MM.1S (cell line): Measurements from ENCODE around the gene PIEZO1.

Experiments used
- DNase-seq: peaks from one replicate; pipeline ENCODE4 v3.0.0-alpha.2; 2015
- H2AFZ ChIP-seq: fragments of 300-600 bp; sonication (generic); 2 replicates; pipeline ENCODE4 v1.6.0; 2016; ENCODE audit warnings: antibody characterized with exemption, low read length
- H3F3A ChIP-seq: fragments of 300-600 bp; sonication (generic); 2 replicates; pipeline ENCODE4 v1.6.1; 2016; ENCODE audit warnings: mild to moderate bottlenecking, antibody characterized with exemption, low read length, moderate library complexity, mixed read lengths; ENCODE audit not compliant: insufficient read depth
- H3K27ac ChIP-seq: fragments of 300-600 bp; sonication (generic); 2 replicates; pipeline ENCODE4 v1.5.1; 2016; ENCODE audit warnings: mild to moderate bottlenecking, low read length
- H3K27me3 ChIP-seq: fragments of 300-600 bp; sonication (generic); replicated peaks from 2 replicates; pipeline ENCODE4 v1.6.0; 2016; ENCODE audit warnings: low read length; ENCODE audit not compliant: insufficient read depth
- H3K36me3 ChIP-seq: fragments of 300-600 bp; sonication (generic); replicated peaks from 2 replicates; pipeline ENCODE4 v1.6.1; 2016; ENCODE audit warnings: mild to moderate bottlenecking, low read length, mixed read lengths; ENCODE audit not compliant: insufficient read depth
- H3K4me1 ChIP-seq: fragments of 300-600 bp; sonication (generic); 2 replicates; pipeline ENCODE4 v1.6.1; 2016; ENCODE audit warnings: low read length, mixed read lengths
- H3K4me2 ChIP-seq: fragments of 300-600 bp; sonication (generic); 2 replicates; pipeline ENCODE4 v1.6.0; 2016; ENCODE audit warnings: low read depth, low read length
- H3K4me3 ChIP-seq: fragments of 300-600 bp; sonication (generic); 2 replicates; pipeline ENCODE4 v1.5.1; 2016; ENCODE audit warnings: low read length, mixed read lengths
- H3K79me2 ChIP-seq: fragments of 300-600 bp; sonication (generic); 2 replicates; pipeline ENCODE4 v1.6.1; 2016; ENCODE audit warnings: mixed run types, low read length, mixed read lengths
- H3K9ac ChIP-seq: fragments of 300-600 bp; sonication (generic); 2 replicates; pipeline ENCODE4 v1.6.1; 2016; ENCODE audit warnings: low read length, mixed read lengths
- H3K9me2 ChIP-seq: fragments of 300-600 bp; sonication (generic); replicated peaks from 2 replicates; pipeline ENCODE4 v1.6.1; 2016; ENCODE audit warnings: mild to moderate bottlenecking, low read length, mixed read lengths; ENCODE audit not compliant: insufficient read depth
- H3K9me3 ChIP-seq: fragments of 300-600 bp; sonication (generic); replicated peaks from 2 replicates; pipeline ENCODE4 v1.6.1; 2016; ENCODE audit warnings: mild to moderate bottlenecking, low read length, mixed read lengths; ENCODE audit not compliant: insufficient read depth
- H4K20me1 ChIP-seq: fragments of 300-600 bp; sonication (generic); 2 replicates; pipeline ENCODE4 v1.6.1; 2016; ENCODE audit warnings: mild to moderate bottlenecking, low read length, moderate library complexity, mixed read lengths; ENCODE audit not compliant: insufficient read depth
- CTCF ChIP-seq: fragments of 300-600 bp; sonication (generic); IDR thresholded peaks from 2 replicates; pipeline ENCODE4 v1.5.1; 2016; ENCODE audit warnings: antibody characterized with exemption, low read length, mixed read lengths
- EZH2 ChIP-seq: fragments of 300-600 bp; sonication (generic); optimal IDR thresholded peaks from 2 replicates; pipeline ENCODE3; 2017; ENCODE audit warnings: low read depth, mild to moderate bottlenecking, antibody characterized with exemption, low read length, mixed read lengths
- EZH2phosphoT487 ChIP-seq: fragments of 300-600 bp; sonication (generic); IDR thresholded peaks from 2 replicates; pipeline ENCODE4 v1.6.1; 2018; ENCODE audit warnings: antibody characterized with exemption, low read length

The PIEZO1 gene

GRCh38 chr16:88800277-88800592 lies 15.2 kb upstream of the PIEZO1 start:
- H2AFZ ChIP-seq: no peak overlapping the region
- H3K9me2 ChIP-seq: no peaks in the 10 kb centered on the region
- H3F3A ChIP-seq: no peaks in the 10 kb centered on the region
- H3K9me3 ChIP-seq: no peaks in the 10 kb centered on the region
- H3K4me3 ChIP-seq: no peak overlapping the region
- no peaks in the 10 kb centered on the region for H4K20me1 ChIP-seq
- H3K27me3 ChIP-seq: no peaks in the 10 kb centered on the region
- no peaks in the 10 kb centered on the region for H3K4me1 ChIP-seq
- no peak overlapping the region for H3K9ac ChIP-seq
- peaks cover 12% of the 10 kb centered on the region for H3K79me2 ChIP-seq
- DNase-seq: no peak
- H3K4me2 ChIP-seq: no peak overlapping the region
- no peak overlapping the region for H3K27ac ChIP-seq
- TF ChIP-seq CTCF (no peak), EZH2phosphoT487 (no peak), EZH2 (no peak)
- no peaks in the 10 kb centered on the region for H3K36me3 ChIP-seq

- H3K79me2 ChIP-seq: peaks cover 7% of the 10 kb centered on the region
- H3K27me3 ChIP-seq: no peaks in the 10 kb centered on the region
- H3K4me1 ChIP-seq: no peaks in the 10 kb centered on the region
- H3K9ac ChIP-seq: no peak overlapping the region
- H3K4me3 ChIP-seq: no peak overlapping the region
- no peaks in the 10 kb centered on the region for H3K36me3 ChIP-seq
- no peak overlapping the region for H3K4me2 ChIP-seq
- H3K27ac ChIP-seq: no peak overlapping the region
- no peak overlapping the region for H2AFZ ChIP-seq
- H4K20me1 ChIP-seq: no peaks in the 10 kb centered on the region
- no peaks in the 10 kb centered on the region for H3F3A ChIP-seq
- DNase-seq: peak; percentile 63
- TF ChIP-seq EZH2phosphoT487: no peak
- no peak for TF ChIP-seq EZH2
- TF ChIP-seq CTCF: no peak
- no peaks in the 10 kb centered on the region for H3K9me3 ChIP-seq
- H3K9me2 ChIP-seq: no peaks in the 10 kb centered on the region
Observed at GRCh38 chr16:88799569-88800276, 14.7 kb upstream of the PIEZO1 start.

GRCh38 chr16:88798772-88799455 lies 13.9 kb upstream of the PIEZO1 start:
- no peak overlapping the region for H3K9ac ChIP-seq
- no peaks in the 10 kb centered on the region for H3K36me3 ChIP-seq
- no peak for DNase-seq
- TF ChIP-seq EZH2 (no peak), EZH2phosphoT487 (no peak), CTCF (no peak)
- no peaks in the 10 kb centered on the region for H3F3A ChIP-seq
- H4K20me1 ChIP-seq: no peaks in the 10 kb centered on the region
- H3K27ac ChIP-seq: no peak overlapping the region
- H3K9me2 ChIP-seq: no peaks in the 10 kb centered on the region
- H3K4me2 ChIP-seq: no peak overlapping the region
- no peak overlapping the region for H2AFZ ChIP-seq
- no peaks in the 10 kb centered on the region for H3K27me3 ChIP-seq
- H3K4me3 ChIP-seq: no peak overlapping the region
- no peaks in the 10 kb centered on the region for H3K4me1 ChIP-seq
- H3K79me2 ChIP-seq: no peaks in the 10 kb centered on the region
- no peaks in the 10 kb centered on the region for H3K9me3 ChIP-seq
